IPS-18a (cell line): ENCODE measurements around the gene MGRN1.

Experiments used
- H3K27ac ChIP-seq: one replicate; pipeline ENCODE4 v1.5.1; 2013; ENCODE audit warnings: low read length
- H3K27me3 ChIP-seq: one replicate; pipeline ENCODE4 v1.6.1; 2013; ENCODE audit warnings: mild to moderate bottlenecking, low read length; ENCODE audit not compliant: control insufficient read depth, insufficient read depth
- H3K36me3 ChIP-seq: one replicate; pipeline ENCODE4 v1.6.1; 2013; ENCODE audit warnings: low read depth, low read length; ENCODE audit not compliant: control insufficient read depth
- H3K4me1 ChIP-seq: one replicate; pipeline ENCODE4 v1.6.1; 2013; ENCODE audit warnings: low read depth, low read length; ENCODE audit not compliant: control insufficient read depth
- H3K4me3 ChIP-seq: one replicate; pipeline ENCODE4 v1.5.1; 2013; ENCODE audit warnings: low read length
- H3K9ac ChIP-seq: one replicate; pipeline ENCODE4 v1.6.1; 2013; ENCODE audit warnings: mild to moderate bottlenecking, low read length, moderate library complexity
- H3K9me3 ChIP-seq: one replicate; pipeline ENCODE4 v1.6.1; 2013; ENCODE audit warnings: low read depth, low read length; ENCODE audit not compliant: control insufficient read depth

The MGRN1 gene

DNA sequence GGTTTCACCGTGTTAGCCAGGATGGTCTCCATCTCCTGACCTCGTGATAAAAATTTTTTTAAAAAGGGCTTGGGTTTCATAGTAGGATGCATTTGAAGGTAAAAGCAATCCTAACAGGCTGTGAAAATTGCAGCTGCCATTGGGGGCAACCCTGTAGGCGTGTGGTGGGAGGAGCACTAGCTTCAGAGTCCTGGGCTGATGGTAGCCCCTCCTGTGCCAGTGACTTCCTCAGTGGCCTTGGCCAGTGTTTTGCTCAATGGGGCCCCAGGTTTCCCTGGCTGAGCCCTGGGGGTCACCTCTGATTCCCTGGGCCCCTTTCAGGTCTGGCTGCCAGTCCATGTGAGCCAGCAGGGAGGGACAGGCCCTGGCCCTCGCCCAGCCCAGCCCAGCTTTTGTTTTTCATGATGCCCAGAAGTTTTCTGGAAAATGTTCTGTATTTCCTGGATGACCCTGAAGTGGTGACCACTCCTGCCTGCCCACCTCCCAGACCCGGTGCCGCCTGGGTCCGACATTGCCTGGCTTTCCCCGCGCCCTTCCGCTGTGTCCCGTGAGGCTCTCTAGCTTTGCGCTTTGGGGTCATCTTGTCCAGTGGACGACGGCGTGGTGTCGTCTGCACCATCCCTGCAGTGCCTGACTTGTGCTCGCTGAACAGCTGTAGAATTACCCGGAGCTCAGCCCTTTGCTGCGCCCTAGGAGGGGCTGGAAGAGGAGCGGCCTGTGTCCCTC is 9.4 kb downstream of the MGRN1 start:
- no peaks in the 10 kb centered on the region for H3K4me1 ChIP-seq
- H3K4me3 ChIP-seq = no peak overlapping the region
- no peak overlapping the region for H3K9ac ChIP-seq
- no peaks in the 10 kb centered on the region for H3K27me3 ChIP-seq
- peaks cover 4% of the 10 kb centered on the region for H3K9me3 ChIP-seq
- peaks cover 6% of the 10 kb centered on the region for H3K36me3 ChIP-seq
- H3K27ac ChIP-seq = no peak overlapping the region

DNA sequence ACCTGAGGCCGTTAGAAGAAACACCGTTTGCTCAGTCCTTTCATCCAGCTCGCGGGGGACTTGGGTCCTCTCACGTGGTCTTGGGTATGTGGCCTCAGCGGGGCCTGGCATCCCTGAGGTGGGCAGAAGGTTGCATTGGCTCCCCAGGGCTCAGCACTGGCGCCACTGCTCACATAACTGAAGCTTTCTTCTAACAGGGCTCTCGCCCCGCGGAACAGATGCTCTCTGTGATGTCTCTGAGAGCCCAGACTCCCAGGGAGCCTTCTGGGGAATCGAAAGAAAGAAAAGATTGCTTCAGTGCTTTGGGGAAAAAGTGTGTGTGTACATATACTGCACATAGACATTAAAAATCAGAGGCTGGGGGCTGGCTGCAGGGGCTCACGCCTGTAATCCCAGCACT is 10.1 kb downstream of the MGRN1 start:
- H3K27ac ChIP-seq = no peak overlapping the region
- no peaks in the 10 kb centered on the region for H3K4me1 ChIP-seq
- H3K9ac ChIP-seq = no peak overlapping the region

DNA sequence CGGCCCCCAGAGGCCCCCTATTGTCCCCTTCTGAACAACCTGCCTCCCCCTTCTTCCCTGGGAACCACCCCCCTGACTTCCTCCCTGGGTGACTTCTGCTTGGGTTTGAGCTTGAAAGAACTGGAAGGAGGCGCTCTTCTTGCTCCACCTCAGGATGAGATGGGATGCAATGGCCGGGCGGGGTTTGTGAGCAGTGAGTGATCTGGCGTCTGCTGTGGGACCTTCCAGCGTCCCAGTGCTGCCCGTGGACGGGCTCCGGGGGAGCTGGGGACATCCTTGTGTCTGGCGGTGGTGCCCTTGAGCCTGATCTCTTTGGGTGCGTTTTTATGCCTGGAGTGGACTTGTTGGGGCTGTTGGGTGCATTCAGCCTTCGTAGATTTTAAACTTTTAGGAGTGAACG is 11.6 kb downstream of the MGRN1 start:
- Histone ChIP-seq H3K36me3 (peaks cover 6% of the 10 kb centered on the region), H3K27ac (no peak overlapping the region), H3K27me3 (no peaks in the 10 kb centered on the region), H3K9ac (no peak overlapping the region), H3K4me3 (no peak overlapping the region), H3K9me3 (peaks cover 4% of the 10 kb centered on the region), H3K4me1 (no peaks in the 10 kb centered on the region)

More for the DNA sequence above, 10.1 kb downstream of the MGRN1 start:
- no peak overlapping the region for H3K4me3 ChIP-seq
- H3K9me3 ChIP-seq = peaks cover 4% of the 10 kb centered on the region
- H3K36me3 ChIP-seq = peaks cover 6% of the 10 kb centered on the region
- no peaks in the 10 kb centered on the region for H3K27me3 ChIP-seq

DNA sequence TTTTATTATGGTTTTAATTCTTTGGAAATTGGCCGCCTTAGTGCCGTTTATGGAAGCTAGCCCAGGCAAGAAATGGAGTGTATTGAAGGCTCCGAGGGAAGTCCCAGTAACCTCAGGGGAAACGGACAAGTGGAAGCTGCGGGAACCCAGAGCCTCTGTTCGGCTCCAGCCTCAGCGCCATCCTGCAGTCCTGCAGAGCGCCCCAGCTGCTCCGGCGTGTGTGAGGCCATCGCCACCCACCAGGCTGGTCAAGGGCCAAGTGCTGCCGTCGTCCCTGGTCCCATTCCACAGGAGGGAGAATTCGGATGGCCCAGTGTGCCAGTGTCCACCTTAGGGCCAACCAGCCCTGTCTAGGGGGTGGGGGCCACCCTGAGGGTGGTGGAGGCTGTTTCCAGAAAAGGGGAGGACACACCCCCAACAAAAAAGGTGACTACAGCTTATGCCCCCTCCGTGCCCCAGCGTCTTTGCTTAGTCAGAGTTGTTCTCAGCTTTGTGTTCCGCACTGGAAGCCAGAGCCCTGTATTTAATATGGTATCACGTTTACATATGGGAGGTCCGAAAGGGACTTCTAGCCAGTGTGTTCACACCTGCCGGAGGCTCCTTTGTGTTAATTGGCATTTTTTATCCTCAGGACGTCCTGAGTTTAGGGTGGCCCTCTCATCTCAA is 13.0 kb downstream of the MGRN1 start:
- no peaks in the 10 kb centered on the region for H3K9me3 ChIP-seq
- H3K27me3 ChIP-seq = no peaks in the 10 kb centered on the region
- no peak overlapping the region for H3K9ac ChIP-seq
- no peak overlapping the region for H3K4me3 ChIP-seq
- H3K27ac ChIP-seq = no peak overlapping the region
- no peaks in the 10 kb centered on the region for H3K4me1 ChIP-seq
- peaks cover 6% of the 10 kb centered on the region for H3K36me3 ChIP-seq

DNA sequence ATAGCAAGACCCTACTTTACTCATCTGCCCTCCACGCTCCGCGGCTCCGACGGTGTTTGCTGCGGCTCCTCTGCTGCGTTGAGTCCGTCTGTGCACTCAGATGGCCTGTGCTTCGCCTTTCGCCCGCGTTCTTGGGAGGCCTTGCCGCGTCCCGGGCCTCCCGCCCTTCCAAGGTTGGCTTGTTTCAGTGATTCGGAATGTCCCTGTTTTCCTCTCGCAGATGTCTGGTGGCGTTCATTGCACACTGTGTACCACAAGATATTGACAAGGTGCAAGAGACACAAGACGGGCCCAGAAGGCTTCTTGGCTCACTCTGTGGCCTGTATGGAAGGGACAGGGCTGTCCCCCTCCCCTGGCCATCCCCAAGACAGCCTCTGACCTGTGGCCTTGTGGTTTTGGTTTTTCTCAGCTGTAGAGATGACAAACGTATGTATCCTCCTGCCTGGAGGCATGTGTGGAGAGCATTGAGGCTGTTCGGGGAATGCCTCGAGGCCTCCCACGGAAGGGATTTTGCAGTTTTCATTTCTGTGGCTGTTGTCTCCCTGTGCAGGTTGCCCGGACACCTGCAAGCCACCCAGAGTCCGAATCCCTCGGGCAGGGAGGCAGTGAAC is 15.4 kb downstream of the MGRN1 start:
- Histone ChIP-seq H3K4me3 (no peak overlapping the region), H3K27me3 (no peaks in the 10 kb centered on the region), H3K36me3 (no peaks in the 10 kb centered on the region), H3K27ac (no peak overlapping the region), H3K9me3 (no peaks in the 10 kb centered on the region), H3K4me1 (no peaks in the 10 kb centered on the region), H3K9ac (no peak overlapping the region)

DNA sequence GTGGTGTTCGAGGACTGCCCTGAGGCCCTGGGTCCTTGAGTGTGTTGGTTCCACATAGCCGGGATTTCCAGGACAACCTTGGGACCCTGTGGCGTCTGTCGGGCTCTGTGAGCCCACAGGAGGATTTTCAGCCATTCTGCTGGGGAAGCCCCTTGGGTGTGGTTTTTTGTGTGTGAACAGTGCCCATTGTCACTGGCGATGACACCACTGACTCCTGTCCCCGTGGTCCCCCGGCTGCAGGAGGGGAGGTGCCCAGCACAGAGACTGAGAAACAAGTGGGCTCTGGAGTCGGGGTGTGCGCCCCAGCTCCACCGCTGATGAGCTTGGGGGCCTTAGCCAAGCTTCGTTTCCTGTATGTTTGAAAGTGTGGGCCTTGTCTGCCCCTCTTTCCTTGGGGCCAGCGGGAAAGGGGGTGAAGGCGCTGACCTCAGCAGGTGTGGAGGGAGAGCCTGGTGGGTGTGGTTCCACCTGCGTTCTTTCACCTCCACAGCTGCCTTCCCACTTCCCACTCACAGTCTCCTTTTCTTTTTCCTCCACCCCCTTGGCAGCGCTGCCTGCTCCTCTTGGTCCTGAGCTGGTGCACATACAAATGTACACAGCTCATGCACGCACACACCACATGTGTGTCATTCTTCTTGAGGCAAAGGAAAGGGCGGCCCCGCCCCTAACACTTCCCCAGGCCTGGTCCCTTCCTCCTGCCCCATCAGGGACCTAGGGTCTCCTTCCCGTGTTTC is 16.1 kb downstream of the MGRN1 start:
- Histone ChIP-seq H3K9ac (no peak overlapping the region), H3K27ac (no peak overlapping the region), H3K4me1 (no peaks in the 10 kb centered on the region), H3K36me3 (no peaks in the 10 kb centered on the region), H3K4me3 (no peak overlapping the region), H3K9me3 (no peaks in the 10 kb centered on the region), H3K27me3 (no peaks in the 10 kb centered on the region)

DNA sequence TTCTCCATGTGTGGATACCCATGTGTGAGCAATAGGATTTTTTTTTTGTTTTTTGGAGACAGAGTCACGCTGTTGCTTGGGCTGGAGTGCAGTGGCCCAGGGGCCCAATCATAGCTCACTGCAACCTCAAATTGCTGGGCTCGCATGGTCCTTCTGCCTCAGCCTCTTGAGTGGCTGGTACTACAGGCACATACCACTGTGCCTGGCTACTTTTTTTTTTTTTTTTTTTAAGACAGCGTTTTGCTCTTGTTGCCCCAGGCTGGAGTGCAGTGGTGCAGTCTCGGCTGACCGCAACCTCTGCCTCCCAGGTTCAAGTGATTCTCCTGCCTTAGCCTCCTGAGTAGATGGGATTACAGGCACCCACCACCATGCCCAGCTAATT is 16.7 kb downstream of the MGRN1 start:
- no peak overlapping the region for H3K27ac ChIP-seq
- no peaks in the 10 kb centered on the region for H3K27me3 ChIP-seq
- no peaks in the 10 kb centered on the region for H3K4me1 ChIP-seq
- H3K9me3 ChIP-seq = no peaks in the 10 kb centered on the region
- H3K9ac ChIP-seq = no peak overlapping the region
- H3K36me3 ChIP-seq = no peaks in the 10 kb centered on the region
- H3K4me3 ChIP-seq = no peak overlapping the region

DNA sequence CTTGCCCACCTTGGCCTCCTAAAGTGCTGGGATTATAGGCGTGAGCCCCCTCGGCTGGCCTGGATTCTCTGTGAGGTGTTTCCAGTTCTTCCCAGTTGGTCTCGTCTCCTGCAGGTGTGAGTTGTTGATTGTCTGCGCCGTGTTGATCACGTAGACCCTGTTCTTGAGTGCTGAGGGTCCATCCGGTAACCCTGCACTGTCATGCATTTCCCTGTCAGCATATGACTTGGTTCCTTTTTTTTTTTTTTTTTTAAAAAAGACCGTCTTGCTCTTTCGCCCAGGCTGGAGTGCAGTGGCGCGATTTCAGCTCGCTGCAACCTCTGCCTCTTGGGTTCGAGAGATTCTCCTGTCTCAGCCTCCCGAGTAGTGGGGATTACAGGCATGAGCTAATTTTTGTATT is 17.3 kb downstream of the MGRN1 start:
- no peaks in the 10 kb centered on the region for H3K27me3 ChIP-seq
- no peaks in the 10 kb centered on the region for H3K9me3 ChIP-seq
- H3K27ac ChIP-seq = no peak overlapping the region
- H3K9ac ChIP-seq = no peak overlapping the region
- H3K36me3 ChIP-seq = no peaks in the 10 kb centered on the region
- H3K4me3 ChIP-seq = no peak overlapping the region
- H3K4me1 ChIP-seq = no peaks in the 10 kb centered on the region

DNA sequence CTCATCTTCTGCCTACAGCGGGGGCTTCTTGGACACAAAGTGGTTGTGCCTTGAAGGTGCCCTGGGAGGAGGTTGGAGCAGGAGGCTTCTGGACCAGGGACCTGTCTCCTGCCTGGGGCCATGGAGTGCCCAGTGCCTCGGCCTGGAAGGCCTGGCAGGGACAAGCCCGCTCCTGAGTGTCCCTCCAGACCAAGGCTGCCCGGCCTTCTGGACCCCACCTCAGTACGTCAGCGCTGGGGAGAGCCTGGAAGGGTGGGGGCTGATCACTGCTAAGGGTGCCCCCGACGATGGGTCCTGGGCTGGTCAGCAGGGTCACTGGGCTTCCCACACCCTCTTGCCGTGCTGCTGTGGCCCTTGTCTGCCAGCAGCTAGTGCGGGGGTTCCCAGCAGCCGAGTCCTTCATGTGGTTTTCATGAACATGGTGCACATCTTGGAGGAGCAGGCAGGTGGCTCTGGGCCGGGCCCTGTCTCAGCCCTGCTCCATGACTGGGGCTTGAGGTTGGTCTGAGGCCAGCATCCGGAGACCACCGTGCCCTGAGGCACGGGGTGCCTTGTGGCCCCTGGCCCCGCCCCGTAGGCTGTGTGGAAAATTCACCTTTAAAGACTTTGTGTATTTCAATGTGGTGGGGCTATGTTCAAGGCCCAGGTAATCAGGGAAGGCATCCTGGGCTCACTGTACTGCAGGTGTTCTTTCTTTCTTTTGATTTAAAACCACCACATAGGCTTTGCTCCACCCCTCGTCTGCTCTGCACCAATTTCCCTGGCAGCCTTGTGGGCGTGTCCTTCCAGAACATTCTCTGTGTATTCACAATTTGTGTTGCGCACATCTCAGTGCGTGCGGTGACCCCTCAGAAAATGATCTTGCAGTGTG is 22.4 kb downstream of the MGRN1 start:
- Histone ChIP-seq H3K4me3 (no peak overlapping the region), H3K4me1 (no peaks in the 10 kb centered on the region), H3K27me3 (no peaks in the 10 kb centered on the region), H3K36me3 (peaks cover 4% of the 10 kb centered on the region), H3K9me3 (no peaks in the 10 kb centered on the region), H3K9ac (no peak overlapping the region), H3K27ac (no peak overlapping the region)

DNA sequence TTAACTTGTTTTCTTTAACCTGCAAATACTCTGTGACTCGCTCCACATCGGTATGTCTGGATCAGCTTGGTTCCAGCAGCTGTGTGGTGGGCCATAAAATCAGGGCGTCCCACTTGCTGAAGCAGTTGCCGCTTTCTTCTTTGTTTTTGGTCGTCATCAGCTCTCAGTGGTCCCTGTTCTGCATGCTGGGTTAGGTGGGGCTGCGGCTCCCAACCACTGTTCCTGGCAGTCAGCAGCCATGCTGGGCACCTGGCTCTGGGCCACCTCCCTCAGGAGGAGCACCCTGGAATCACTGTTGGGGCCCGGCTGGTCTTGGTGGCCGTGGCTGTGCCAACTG is 23.0 kb downstream of the MGRN1 start:
- Histone ChIP-seq H3K36me3 (peaks cover 4% of the 10 kb centered on the region), H3K27me3 (no peaks in the 10 kb centered on the region), H3K4me3 (no peak overlapping the region), H3K9ac (no peak overlapping the region), H3K4me1 (no peaks in the 10 kb centered on the region), H3K9me3 (no peaks in the 10 kb centered on the region), H3K27ac (no peak overlapping the region)

DNA sequence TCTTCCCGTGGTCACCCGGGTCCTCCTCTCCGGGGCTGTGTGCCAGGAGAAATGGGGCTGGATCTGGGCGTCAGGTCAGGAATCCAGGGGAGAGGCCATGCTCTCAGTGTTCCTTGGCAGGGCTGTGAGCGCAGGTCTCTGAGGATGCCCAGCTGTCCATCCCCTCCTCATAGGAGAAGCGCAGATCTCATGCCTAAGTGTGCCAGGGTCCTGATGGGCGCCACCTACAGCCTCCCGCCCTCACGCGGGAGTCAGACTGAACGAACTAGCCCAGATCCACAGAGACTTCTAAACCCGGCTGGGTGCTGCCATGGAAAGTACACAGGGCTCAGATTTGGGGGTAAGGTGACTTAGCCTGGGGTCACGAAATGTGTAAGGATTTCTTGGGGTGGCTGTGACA is 24.3 kb downstream of the MGRN1 start:
- Histone ChIP-seq H3K4me3 (no peak overlapping the region), H3K36me3 (peaks cover 9% of the 10 kb centered on the region), H3K9me3 (no peaks in the 10 kb centered on the region), H3K4me1 (no peaks in the 10 kb centered on the region), H3K9ac (no peak overlapping the region), H3K27me3 (no peaks in the 10 kb centered on the region), H3K27ac (no peak overlapping the region)
